Right renal pelvis (tissue), 4 donors: ENCODE data around the gene KRTAP4-8. TPM values are rescaled to one million over a fixed set of nuclear protein-coding genes. Genes with fewer than 3 reads are reported as not detected.
"Not testable (repeated sequence)": the region's sequence is repeated elsewhere in the genome, so short reads cannot be mapped to it uniquely, and the experiment has no call there.

ENCODE experiments used
- DNase-seq, 4 donors: peaks; one replicate each; pipeline ENCODE4 v3.0.0-alpha.2; 2013; ENCODE audit warnings: low read depth in 4 of 4, low spot score in 3 of 4, missing footprints in 1 of 4
- polyA plus RNA-seq, 4 donors: library from polyadenylated mRNA; unstranded; fragments of 120-200 nt; gene quantifications; one replicate each; pipeline ENCODE4 v1.2.1, GENCODE V29; 2013; ENCODE audit not compliant: insufficient read length in 4 of 4

Gene KRTAP4-8
- not detected for polyA plus RNA-seq

DNA sequence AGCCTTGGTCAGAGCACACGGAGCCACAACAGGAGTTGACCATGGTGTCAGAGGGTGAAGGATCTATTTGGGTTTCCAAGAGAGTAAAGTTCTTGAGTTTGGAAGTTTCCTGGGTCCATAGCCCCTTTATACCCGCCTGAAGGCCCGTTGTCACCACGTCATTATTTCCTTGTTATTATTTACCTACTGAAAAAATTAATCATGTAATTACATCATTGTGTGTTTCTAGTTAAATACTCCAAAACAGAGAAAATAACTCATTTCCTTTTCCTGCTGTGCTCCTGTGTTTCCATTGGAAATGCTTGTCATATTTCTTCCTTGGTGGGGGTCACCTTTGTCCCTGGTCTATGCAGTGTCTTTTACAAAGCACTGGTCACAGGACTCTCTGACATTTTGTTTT lies at the start of gene KRTAP4-8:
TSS of gene KRTAP4-8 (minus strand) at position 101 of the 400 bp plus-strand sequence. CDS start at position 43, 58 bp downstream.
- no peak for DNase-seq

DNA sequence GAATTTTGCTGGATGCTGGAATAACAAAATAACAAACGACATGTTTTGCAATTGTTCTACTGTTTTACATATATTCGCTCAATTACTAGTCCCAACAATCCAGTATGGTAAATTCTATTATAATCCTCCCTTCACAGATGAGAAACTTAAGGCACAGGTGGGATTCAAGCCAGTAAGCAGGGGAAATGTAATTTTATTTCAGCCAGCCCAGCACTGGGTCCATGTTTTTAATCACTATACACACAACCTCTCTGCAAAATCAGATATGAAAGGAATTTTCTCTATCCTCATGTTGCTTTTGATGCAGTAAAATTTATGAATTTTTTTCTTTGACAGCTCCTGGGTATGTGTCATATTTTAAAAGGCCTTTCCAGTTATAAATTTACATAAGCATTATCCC lies 47.3 kb upstream of the KRTAP4-8 start:
- no peak for DNase-seq

DNA sequence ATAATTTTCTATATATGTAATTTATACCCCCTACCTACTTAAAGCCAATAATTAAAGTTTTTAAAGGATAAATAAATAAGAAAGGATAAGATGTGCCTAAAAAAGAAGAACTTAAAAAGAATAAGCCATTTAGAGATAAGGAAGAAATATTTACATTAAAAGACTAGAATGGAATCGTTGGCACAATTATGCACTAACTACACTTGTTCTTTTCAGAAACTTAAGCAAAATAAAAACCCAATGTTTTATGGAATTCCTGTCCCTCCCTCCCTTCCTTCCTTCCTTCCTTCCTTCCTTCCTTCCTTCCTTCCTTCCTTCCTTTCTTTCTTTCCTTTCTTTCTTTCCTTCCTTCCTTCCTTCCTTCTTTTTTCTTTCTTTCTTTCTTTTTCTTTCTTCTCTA lies 46.9 kb upstream of the KRTAP4-8 start:
- no peak for DNase-seq

DNA sequence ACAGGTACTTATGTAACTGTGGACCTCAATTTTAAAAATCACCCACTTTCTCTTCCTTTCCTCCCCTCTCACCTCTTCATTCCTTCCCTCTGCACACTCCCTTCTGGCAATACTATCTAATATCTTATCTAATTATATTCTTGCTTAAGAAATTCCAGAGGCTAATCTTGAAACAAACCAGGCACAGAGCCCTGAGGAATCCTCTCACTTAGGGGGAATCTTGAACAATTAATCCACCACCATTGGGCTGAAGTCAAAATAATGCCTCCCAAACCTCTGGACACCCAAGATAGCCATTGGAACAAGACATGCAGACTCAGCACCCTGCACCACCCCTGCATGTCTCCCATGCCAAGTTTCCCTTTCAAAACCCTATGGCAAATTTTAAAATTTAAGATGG lies 43.4 kb upstream of the KRTAP4-8 start:
- DNase-seq: no peak

DNA sequence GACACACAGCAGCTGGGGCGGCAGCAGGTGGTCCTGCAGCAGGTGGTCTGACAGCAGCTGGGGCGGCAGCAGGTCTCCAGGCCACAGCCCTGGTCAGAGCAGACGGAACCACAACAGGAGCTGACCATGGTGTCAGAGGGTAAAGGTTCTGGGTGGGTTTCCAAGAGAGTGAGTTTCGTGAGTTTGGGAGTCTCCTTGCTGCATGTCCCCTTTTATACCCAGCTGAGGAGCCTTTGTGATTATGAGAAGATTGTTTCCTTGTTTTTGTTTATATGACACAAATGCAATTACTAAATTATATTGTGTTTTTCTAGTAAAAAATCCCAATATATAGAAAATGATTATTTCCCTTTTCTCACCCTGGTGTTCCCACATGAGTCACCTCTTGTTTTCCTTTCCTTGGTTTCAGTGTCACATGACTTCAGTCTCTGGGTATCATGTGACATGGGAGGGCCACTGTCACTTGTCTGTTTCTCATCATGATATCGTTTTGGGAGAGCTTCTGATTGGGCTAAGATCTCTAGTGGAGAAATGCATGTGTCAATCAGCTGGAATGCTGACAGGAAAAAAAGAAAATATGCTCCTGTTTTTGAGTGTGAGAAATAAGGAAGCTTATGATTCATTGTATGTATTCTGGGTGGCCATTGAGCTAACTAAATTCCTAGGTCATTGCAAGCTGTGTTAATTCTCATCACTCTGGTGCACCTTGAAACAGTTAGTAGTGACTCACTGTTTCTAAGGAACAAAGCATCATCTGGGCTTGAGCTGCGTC lies 42.6 kb upstream of the KRTAP4-8 start, which contains the start of gene KRTAP4-6:
TSS of gene KRTAP4-6 (minus strand) at position 185 of the 772 bp plus-strand sequence. CDS start at position 128, 57 bp downstream.
- no peak for DNase-seq

DNA sequence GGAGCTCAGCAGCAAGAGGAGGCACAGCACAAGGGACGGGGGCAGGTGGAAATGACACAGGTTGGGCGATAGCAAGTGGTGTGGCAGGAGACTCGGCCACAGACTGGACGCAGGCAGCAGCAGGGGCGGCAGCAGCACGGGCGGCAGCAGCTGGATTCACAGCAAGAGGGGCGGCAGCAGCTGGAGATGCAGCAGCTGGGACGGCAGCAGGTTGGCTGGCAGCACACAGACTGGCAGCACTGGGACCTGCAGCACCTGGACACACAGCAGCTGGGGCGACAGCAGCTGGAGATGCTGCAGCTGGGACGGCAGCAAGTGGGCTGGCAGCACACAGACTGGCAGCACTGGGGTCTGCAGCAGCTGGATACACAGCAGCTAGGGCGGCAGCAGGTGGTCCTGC lies 41.9 kb upstream of the KRTAP4-8 start:
- DNase-seq: not testable (repeated sequence)

DNA sequence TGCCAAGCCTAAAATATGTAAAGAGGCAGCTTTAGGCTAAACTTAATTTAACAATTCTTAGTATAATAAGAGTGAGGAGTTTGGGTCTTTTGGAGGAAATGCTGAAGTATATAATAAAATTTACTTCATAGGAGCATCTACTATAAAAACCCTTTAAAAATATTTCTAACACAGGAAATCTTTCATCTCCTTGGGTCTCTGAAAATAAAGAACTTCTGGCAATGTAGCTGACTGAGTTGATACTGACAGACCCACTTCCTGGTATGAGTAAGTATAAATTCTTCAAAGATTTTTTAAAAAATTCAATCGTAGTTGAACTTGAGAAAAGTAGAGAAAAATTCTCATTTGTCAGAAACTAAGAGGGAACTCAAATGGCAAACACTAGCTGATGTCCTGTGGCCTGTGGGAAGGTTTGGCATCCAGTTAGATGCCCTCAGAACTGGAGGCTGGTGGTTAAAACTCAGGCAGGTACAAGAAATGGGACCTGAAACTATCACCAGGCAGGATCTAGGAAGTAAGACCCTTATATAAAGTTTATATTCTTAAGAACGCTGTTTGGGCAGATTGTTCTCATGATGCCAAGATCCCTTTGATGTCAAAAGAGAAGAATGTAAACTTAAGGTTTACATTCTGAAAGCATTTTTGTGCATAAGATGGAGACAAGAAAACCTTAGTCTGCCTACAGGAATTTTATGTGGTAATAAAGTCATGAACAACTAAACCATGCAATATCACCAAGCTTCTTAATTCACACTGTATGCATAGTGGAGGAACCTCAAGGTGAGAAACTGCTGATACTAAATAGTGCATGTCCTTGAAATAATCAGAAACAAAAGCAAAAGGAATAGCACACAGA lies 36.2 kb upstream of the KRTAP4-8 start:
- no peak for DNase-seq

DNA sequence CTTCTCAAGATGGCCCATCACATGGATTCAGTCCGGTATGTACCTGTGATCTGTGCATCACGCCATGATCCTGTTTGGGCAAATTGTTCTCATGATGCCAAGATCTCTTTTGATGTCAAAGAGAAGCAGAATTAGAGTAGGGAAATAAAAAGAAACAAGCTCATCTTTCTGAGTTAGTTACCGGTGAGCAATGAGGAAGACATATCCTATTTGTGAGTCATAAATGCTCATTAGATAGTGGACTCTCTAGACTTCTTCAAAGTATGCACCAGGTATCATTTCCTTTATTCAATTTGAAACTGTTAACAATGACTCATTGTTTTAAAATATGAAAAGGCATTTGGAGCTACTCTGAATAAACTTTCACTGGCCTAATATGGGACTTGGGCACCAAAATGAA lies 34.0 kb upstream of the KRTAP4-8 start:
- no peak for DNase-seq

DNA sequence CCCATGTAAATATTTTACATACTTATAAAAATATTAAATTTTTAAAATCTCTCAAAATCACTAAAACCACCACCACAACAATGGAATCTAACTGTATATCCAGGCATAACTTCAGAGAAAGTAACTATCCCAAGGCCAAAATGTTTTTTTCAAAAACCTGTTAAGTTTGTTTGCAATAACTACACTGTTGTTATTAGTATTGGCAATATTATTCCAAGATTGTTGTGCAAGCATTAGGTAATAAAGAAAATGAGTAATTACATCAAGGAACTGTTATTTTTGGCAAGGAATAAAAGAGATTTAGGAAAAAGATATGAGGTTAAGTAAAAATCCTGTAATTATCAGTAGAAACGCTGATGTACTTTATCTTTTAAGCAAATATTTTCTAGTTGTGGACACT lies 29.4 kb upstream of the KRTAP4-8 start:
- no peak for DNase-seq

DNA sequence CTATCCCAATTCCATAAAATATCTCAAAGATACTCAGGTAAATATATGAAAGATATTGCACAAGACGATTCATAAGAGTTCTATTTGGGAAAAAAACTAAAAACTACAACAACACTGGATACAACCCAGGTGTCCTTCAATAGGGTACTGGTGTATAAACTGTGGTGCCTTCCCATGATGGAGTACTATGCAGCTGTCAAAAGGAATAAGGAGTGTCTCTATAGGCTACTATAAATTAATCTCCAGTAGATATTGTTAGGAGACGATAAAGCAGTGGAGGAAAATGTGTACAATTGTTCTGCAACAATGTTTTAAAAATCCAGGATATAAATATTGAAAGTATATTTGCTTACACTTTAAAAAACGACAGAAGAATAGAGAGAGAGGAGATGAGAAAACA lies 28.5 kb upstream of the KRTAP4-8 start:
- no peak for DNase-seq

DNA sequence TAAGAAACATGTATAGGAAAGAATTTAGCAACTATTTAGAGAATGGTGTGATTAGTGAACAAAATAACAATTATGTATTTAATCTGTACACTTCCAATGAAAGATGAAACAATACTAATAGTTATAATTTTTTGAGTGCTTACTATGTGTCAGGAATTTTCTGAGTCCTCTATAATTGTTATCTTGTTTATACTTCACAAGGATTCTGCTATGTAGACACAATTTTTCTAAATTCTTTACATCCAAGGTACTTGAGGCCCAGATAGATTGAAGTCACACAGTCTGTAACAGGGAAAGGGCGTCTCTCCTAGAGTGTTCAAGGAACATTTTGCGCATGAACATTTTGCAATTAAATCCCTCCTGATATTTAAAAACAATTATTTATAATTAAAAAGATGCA lies 27.1 kb upstream of the KRTAP4-8 start:
- DNase-seq: no peak

DNA sequence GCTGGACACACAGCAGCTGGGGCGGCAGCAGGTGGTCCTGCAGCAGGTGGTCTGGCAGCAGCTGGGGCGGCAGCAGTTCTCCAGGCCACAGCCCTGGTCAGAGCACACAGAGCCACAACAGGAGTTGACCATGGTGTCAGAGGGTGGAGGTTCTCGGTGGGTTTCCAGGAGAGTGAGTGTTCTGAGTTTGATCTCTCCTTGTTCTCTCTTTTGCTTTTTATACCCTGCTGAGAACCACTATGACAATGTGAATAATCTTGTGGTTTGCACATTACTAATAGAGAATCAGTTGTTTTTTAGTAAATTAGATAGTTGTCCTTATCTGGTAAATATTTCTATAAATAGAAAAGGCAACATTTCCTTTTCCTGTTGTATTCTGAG lies 26.0 kb upstream of the KRTAP4-8 start, which contains the start of gene KRTAP4-12:
TSS of gene KRTAP4-12 (minus strand) at position 192 of the 381 bp plus-strand sequence. CDS start at position 132, 60 bp downstream.
- DNase-seq: not testable (repeated sequence)

DNA sequence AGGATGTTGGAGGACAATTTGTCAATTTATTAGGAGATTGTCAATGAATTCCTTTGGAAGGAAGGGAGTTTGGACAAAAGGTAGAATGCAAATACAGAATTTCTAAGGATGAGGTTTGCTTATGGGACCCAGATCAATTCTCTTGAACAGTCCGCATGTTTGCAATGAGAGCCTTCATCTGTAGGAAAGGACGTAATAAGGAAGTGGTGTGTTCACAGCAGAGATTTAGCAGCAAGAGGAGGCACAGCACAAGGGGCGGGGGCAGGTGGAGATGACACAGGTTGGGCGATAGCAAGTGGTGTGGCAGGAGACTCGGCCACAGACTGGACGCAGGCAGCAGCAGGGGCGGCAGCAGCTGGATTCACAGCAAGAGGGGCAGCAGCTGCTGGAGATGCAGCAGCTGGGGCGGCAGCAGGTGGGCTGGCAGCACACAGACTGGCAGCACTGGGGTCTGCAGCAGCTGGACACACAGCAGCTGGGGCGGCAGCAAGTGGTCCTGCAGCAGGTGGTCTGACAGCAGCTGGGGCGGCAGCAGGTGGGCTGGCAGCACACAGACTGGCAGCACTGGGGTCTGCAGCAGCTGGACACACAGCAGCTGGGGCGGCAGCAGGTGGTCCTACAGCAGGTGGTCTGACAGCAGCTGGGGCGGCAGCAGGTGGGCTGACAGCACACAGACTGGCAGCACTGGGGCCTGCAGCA lies 25.5 kb upstream of the KRTAP4-8 start:
- not testable (repeated sequence) for DNase-seq

DNA sequence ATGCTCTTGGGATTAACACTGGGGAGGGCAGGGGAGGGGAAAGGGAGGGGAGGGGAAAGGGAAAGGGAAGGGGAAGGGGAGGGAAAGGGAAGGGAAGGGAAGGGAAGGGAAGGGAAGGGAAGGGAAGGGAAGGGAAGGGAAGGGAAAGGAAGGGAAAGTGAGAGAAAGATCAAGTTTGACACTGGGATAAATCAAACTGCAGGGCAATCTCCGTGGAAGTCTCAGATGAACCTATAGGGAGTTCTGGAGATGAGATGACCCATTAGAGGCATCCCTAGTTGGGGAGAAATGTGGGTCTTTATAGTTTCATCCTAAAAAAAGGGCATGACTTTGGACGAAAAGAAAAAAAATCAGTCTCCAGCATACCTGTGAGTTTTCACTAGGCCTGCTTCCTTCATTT lies 23.8 kb upstream of the KRTAP4-8 start:
- DNase-seq: no peak

DNA sequence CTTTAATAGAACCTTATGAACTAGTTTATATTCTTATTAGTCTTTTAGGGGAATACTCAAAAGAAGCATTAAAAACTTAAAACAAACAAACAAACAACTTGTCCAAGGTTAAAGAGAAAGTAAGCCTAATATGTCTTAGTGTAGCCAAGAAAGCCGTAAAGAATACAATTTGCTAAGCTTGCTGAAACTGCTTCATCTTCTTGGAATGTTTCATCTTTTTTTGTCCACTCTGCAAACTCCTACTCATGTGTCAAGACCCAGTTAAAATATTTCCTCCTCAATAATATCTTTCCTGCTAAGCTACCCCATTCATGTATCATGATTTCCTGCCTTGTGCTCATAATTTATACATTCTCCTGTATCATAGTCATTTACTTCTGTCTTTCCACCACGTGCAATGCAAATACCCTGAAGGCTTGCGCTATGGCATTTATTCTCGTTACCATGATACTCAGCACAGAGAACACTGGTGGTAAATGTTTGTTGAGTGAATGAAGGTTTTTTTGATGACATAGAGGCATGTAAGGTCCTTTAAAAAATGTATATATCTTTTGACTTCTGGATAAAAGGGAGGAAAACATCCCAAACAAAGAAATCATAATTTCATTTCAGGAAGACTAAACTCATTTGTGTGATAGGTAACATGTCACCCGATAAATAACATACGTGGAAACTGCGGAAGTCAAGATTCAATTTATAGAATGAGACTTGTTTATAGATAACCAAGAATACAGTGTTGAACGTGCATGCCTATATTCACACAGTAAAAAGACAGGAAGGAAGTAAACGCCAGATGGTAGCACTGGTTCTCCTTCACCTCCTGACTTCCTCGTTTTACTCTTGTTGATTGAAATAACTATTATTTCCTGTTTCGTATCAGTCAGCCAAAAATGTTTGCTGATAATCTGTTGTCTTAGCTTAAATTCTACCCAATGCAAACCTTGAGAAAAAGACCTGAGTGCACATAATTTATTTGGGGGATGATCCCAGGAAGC lies 22.1 kb upstream of the KRTAP4-8 start:
- DNase-seq: not testable (repeated sequence)

DNA sequence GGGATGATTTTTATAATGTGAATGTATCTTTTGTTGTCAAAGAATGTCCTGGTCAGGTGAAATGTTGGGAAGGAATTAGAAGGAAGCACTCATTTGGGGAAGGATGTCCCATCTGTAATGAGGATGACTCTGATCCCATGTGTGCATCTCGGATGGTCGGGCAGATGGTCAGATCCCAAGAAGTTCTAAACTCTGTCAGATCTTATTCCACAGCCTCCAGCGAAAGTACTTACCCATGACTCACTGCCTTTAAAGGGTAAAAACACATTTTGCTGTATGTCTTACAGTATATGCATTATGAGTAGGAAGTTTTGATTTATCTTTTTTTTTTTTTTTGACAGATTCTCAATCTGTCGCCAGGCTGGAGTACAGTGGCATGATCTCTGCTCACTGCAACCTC lies 20.8 kb upstream of the KRTAP4-8 start:
- DNase-seq: no peak

DNA sequence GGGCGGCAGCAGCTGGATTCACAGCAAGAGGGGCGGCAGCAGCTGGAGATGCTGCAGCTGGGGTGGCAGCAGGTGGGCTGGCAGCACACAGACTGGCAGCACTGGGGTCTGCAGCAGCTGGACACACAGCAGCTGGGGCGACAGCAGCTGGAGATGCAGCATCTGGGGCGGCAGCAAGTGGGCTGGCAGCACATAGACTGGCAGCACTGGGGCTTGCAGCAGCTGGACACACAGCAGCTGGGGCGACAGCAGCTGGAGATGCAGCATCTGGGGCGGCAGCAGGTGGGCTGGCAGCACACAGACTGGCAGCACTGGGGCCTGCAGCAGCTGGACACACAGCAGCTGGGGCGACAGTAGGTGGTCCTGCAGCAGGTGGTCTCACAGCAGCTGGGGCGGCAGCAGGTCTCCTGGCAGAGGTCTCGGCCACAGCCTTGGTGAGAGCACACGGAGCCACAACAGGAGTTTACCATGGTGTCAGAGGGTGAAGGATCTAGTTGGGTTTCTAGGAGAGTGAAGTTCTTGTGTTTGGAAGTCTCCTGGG lies 20.0 kb upstream of the KRTAP4-8 start, which contains the start of gene KRTAP4-11:
TSS of gene KRTAP4-11 (minus strand) at position 528 of the 541 bp plus-strand sequence. CDS start at position 470, 58 bp downstream.
- not testable (repeated sequence) for DNase-seq

DNA sequence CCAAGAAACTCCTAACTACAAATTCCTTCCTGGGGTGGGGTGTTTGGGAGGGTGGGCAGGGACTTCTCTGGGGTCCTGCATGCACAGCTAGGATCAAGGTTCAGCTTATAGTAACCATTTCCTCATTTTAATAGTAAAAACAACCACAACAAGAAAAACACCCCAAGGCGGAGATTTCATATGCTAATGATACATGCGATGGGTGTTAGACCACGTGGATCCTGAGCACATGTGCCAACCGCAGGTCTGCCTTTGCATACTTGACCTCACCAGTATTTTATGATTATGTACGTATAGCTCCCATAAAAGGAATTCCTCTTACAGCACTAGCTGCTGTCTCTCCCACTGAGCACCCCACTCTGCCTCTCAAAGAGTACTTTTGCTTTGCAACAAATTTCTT lies 18.4 kb upstream of the KRTAP4-8 start:
- no peak for DNase-seq
